HG03378 (cell line): ENCODE data around the gene TMEM225.
"Not testable (repeated sequence)": the region's sequence is repeated elsewhere in the genome, so short reads cannot be mapped to it uniquely, and the experiment has no call there.

Source experiments
- ATAC-seq: cut with Tn5 transposase; IDR thresholded peaks from one replicate; pipeline ENCODE4 v1.9.1; 2021; ENCODE audit warnings: mild to moderate bottlenecking, moderate library complexity; ENCODE audit not compliant: unreplicated experiment

TMEM225 gene

GRCh38 chr11:123885570-123885969, at the start of gene TMEM225:
Gene TMEM225, minus strand, starts transcription at chr11:123885670. Its CDS starts 245 bp downstream, at chr11:123885425.
- ATAC-seq = no peak

GRCh38 chr11:123924027-123924426, 38.6 kb upstream of the TMEM225 start:
- no peak for ATAC-seq

- ATAC-seq = no peak
Observed at GRCh38 chr11:123920943-123921342, 35.5 kb upstream of the TMEM225 start.

GRCh38 chr11:123905826-123906225, 20.4 kb upstream of the TMEM225 start:
- ATAC-seq = no peak

GRCh38 chr11:123904932-123905331, 19.5 kb upstream of the TMEM225 start:
- ATAC-seq = no peak

DNA sequence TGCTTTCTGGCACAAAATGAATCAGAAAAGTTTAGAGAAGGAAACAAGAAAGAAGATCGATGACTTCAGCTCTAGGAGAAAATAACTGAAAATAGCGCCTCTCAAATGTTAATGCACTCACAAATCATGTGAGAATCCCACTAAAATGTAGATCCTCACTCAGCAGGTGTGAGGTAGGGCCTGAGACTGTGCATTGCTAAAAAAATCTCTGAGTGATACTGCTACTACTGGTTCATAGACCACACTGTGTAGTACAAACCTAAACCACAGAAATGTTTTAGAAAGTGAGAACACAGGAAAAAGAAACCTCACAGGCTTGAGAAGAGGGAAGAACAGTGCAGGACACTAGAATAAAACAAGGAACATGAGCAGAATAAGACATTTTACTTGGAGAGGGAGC, 18.5 kb upstream of the TMEM225 start:
- peak; percentile 78 for ATAC-seq

GRCh38 chr11:123901867-123902266, 16.4 kb upstream of the TMEM225 start, which contains the start of gene OR8D4:
Gene OR8D4, plus strand, starts transcription at chr11:123902167. Its CDS starts 4,265 bp downstream, at chr11:123906432.
- no peak for ATAC-seq

DNA sequence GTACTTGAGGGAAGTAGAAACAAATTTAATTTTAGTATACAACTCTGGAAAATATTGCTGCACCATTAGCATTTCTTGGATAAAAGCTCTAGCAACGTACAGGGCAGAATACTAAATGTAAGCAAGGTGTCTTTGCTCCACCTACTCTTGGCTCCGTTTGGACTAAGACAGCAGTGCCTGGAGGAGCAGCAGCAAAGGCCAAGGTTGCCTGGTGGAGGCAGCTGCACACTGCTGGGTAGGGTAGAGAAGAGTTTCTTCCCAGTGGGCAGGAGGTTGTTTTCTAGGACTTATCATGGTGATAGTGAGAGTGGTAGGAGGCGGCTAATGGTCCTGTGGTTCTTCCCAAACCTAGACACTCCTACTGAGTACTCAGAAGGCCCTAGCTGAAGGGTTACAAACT, 14.3 kb upstream of the TMEM225 start:
- ATAC-seq = no peak

GRCh38 chr11:123892031-123892430, 6.6 kb upstream of the TMEM225 start:
- ATAC-seq = no peak

DNA sequence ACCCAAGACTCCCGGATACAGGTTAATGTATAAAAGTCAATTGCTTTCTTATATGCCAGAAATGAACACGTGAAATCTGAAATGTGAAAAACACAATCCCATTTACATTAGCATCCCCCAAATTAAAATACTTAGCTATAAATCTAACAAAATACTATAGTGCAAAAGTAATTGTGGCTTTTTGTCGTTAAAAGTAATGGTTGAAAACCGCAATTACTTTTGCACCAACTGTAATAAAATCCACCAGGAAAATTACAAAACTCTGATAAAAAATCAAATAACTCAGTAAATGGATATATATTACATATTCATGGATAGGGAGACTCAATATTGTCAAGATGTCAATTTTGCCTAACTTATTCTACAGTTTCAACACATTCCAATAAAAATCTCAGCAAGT, 4.6 kb downstream of the TMEM225 start:
- no peak for ATAC-seq

- not testable (repeated sequence) for ATAC-seq
Observed at GRCh38 chr11:123867795-123868194, 17.7 kb downstream of the TMEM225 start.

- ATAC-seq = not testable (repeated sequence)
Observed at GRCh38 chr11:123865293-123865692, 20.2 kb downstream of the TMEM225 start.

DNA sequence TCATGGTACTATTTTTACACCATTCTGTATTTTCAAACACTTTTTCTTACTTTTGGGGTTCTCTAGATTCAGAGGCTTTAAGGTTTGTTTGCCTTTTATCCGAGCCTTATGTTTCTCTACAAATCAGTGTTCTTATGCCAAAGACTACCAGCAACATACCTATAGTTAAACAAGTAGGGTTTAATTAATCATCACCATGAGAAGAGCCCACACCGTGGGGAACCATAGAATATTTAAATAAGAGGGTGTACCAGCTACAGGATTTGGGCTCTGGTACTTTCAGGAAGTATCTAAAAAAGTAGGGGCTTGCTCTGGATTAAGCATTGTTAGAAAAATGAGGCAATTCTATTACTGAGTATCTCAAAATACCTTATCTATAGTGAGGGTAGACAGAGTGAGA, 25.7 kb downstream of the TMEM225 start:
- no peak for ATAC-seq

GRCh38 chr11:123856444-123856843, 29.0 kb downstream of the TMEM225 start:
- ATAC-seq = no peak

DNA sequence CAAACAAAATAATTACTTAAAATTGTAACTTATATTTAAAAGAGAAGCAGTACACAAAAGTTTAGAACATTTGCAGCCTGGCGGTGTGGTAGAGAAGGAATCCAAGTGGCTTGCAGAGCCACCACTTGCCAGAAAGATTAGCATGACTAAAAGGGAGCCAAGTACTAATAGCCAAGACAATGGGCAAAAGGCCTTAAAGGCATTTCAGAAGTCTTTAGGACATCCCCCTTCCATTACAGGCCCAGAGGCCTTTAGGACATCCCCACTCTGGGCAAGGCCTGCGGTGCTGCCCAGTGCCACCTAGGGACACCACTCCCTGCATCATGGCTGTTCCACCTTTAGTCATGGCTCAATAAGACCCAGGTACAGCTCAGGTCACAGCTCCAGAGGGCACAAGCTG, 32.4 kb downstream of the TMEM225 start:
- ATAC-seq = no peak

DNA sequence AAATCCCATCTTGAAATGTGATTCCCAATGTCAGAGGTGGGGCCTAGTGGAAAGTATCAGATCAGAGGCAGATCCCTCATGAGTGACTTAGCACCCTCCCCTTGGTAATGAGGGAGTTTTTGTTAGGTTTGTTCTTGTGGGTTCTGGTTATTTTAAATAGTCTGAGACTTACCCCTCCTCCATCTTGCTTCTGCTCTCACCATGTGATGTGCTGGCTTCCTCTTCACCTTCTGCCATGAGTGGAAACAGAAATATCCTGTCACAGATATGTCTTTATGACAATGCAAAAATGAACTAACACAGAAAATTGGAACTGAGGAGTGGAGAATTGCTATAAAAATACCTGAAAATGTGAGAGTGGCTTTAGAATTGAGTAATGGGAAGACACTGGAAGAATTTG, 33.1 kb downstream of the TMEM225 start:
- no peak for ATAC-seq

DNA sequence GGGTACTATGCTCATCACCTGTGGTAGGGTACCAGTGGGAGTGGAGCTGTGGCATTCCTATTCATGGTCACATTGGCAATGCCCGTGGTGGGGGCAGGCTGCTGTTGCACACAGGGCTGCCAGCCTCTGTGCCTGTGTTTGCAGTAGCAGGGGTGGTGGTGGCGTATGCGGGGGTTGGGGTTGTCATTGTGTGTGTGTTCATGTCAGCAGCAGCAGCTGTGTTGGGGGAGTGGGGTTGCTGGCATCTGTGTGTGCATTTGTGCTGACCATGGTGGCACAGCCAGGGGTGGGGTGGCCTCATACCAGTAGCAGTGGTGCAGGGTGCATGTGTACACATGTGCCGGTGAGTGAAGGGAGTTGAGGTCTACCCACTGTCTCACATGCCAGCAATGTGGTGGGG, 34.4 kb downstream of the TMEM225 start:
- no peak for ATAC-seq

DNA sequence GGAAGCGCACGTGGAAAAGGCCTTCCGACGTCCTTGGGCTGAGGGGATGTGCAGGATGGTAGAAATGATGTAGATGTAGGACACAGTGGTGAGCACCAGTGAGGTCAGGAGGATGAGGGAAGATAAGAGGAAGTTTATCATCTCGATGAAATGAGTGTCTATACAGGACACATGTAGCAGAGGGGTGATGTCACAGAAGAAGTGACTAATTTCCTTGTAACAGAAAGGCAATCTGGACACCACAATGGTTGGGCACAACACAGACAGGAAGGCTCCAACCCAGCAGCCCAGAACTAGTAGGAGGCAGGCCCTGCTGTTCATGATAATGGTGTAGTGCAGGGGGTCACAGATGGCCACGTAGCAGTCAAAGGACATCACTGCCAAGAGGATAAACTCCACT, 44.3 kb downstream of the TMEM225 start:
- ATAC-seq = no peak

- ATAC-seq = no peak
Observed at GRCh38 chr11:123839131-123839530, 46.3 kb downstream of the TMEM225 start.

GRCh38 chr11:123838659-123839058, 46.8 kb downstream of the TMEM225 start:
- ATAC-seq = no peak

DNA sequence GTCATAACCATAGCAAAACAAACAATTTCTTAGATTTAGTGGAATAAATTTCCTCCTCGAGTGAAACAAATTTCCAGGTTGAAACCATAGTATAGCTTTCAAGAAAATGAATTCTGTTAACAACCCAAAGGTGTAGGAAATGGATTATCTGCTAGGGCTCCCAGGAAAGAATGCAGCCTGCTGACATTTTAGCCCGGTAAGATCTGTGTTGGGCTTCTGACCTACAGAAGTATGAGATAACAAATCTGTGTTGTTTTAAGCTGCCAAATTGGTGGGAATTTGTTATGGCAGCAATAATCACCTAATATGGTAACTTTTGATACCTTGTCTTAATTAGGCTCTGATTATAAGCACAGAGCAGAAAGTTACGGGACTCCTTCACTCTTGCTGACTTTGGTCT, 47.3 kb downstream of the TMEM225 start:
- no peak for ATAC-seq

- ATAC-seq = no peak
Observed at GRCh38 chr11:123833095-123833494, 52.4 kb downstream of the TMEM225 start.
